ENCODE data around the gene MELK. TPM values are rescaled to one million over a fixed set of nuclear protein-coding genes. Genes with fewer than 3 reads are reported as not detected.

The MELK gene
- total RNA-seq, 2 experiments from 2014 or later = 44.3 to 49.5 TPM

GRCh38 chr9:36575411-36575882, 2.8 kb downstream of the MELK start:
- CTCF ChIA-PET = no interaction called here
- Mint-ChIP-seq H3K27me3 (no peaks in the 10 kb centered on the region), H3K4me1 (ENCODE audit: low read depth) (peaks cover 41% of the 10 kb centered on the region), H3K9me3 (no peaks in the 10 kb centered on the region), H3K36me3 (ENCODE audit: low read depth) (peaks cover 46% of the 10 kb centered on the region), H3K4me3 (peak overlapping the region; percentile 36), H3K27ac (no peak overlapping the region)
- TF ChIP-seq, protein P1, sequence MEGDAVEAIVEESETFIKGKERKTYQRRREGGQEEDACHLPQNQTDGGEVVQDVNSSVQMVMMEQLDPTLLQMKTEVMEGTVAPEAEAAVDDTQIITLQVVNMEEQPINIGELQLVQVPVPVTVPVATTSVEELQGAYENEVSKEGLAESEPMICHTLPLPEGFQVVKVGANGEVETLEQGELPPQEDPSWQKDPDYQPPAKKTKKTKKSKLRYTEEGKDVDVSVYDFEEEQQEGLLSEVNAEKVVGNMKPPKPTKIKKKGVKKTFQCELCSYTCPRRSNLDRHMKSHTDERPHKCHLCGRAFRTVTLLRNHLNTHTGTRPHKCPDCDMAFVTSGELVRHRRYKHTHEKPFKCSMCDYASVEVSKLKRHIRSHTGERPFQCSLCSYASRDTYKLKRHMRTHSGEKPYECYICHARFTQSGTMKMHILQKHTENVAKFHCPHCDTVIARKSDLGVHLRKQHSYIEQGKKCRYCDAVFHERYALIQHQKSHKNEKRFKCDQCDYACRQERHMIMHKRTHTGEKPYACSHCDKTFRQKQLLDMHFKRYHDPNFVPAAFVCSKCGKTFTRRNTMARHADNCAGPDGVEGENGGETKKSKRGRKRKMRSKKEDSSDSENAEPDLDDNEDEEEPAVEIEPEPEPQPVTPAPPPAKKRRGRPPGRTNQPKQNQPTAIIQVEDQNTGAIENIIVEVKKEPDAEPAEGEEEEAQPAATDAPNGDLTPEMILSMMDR (IDR thresholded peaks at IDR 0.05) = no peak
- no peak for DNase-seq
- POLR2A ChIA-PET = no interaction called here
- ATAC-seq = no peak
- intact Hi-C loops (cut with micrococcal nuclease) = no loop called here

GRCh38 chr9:36576866-36577265, 4.2 kb downstream of the MELK start:
- Mint-ChIP-seq H3K9me3 (no peaks in the 10 kb centered on the region), H3K36me3 (ENCODE audit: low read depth) (peaks cover 49% of the 10 kb centered on the region), H3K4me1 (ENCODE audit: low read depth) (peaks cover 41% of the 10 kb centered on the region), H3K4me3 (no peak overlapping the region), H3K27ac (no peak overlapping the region), H3K27me3 (no peaks in the 10 kb centered on the region)
- intact Hi-C loops (cut with micrococcal nuclease) = no loop called here
- ATAC-seq (peak; percentile 58), DNase-seq (no peak)
- POLR2A ChIA-PET = interaction anchor here (1.2 kb wide), 1 partner anchor 177 kb away, joined by 3 read pairs; the partner anchor contains the start of gene RNF38
- TF ChIP-seq, protein P1 (IDR thresholded peaks at IDR 0.05) = no peak
- CTCF ChIA-PET = interaction anchor here (1.2 to 2.8 kb wide), 3 partner anchors 21 to 169 kb away, joined by 5 to 12 read pairs (median 7); no protein-coding TSS in a partner anchor

DNA sequence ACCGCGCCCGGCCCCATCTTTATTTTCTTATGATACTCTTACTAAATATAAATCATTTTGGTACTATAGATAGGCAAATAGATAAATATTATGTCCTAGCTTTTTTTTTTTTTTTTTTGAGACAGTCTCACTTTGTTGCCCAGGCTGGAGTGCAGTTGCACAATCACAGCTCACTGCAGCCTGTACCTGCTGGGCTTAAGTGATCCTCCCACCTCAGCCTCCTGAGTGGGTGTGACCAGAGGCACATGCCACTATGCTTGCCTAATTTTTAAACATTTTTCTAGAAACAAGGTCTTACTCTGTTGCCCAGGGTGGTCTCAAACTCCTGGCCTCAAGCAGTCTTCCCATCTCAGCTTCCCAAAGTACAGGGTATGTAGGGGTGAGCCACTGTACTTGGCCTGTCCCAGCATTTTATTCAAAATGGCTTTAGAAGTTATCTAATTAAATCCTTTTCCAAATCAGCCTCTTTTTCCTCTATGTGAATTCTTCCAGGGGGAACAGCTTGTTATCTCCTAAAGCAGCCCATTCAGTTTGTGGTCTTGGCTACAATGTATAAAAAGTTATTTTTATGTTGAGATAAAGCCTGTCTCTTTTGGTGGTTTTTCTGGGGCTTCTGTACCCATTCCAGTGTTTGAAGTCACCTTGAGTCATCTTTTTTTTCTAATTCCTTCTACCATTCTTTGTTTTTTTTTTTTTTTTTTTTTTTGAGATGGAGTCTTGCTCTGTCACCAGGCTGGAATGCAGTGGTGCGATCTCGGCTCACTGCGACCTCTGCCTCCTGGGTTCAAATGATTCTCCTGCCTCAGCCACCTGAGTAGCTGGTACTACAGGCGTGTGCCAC, 12.1 kb downstream of the MELK start:
- ATAC-seq (no peak), DNase-seq (no peak)
- TF ChIP-seq, protein P1 (IDR thresholded peaks at IDR 0.05) = no peak
- ChIA-PET CTCF (interaction anchor here (1.3 to 1.5 kb wide), 2 partner anchors 29 to 177 kb away, joined by 4 to 5 read pairs; no protein-coding TSS in a partner anchor), POLR2A (interaction anchor here (0.6 kb wide), 1 partner anchor 14 kb away, joined by 3 read pairs; no protein-coding TSS in a partner anchor)
- H3K36me3 Mint-ChIP-seq (ENCODE audit: low read depth) = peaks cover 27% of the 10 kb centered on the region
- H3K4me3 Mint-ChIP-seq = no peak overlapping the region
- H3K27ac Mint-ChIP-seq = no peak overlapping the region
- H3K27me3 Mint-ChIP-seq = no peaks in the 10 kb centered on the region
- H3K9me3 Mint-ChIP-seq = no peaks in the 10 kb centered on the region
- intact Hi-C loops (cut with micrococcal nuclease) = no loop called here
- no peaks in the 10 kb centered on the region for H3K4me1 Mint-ChIP-seq (ENCODE audit: low read depth)

- H3K27me3 Mint-ChIP-seq = no peaks in the 10 kb centered on the region
- ATAC-seq = no peak
- no peak overlapping the region for H3K4me3 Mint-ChIP-seq
- no peak overlapping the region for H3K27ac Mint-ChIP-seq
- POLR2A ChIA-PET = no interaction called here
- CTCF ChIA-PET = no interaction called here
- TF ChIP-seq, protein P1 (IDR thresholded peaks at IDR 0.05) = no peak
- intact Hi-C loops (cut with micrococcal nuclease) = no loop called here
- H3K4me1 Mint-ChIP-seq (ENCODE audit: low read depth) = no peaks in the 10 kb centered on the region
- no peak for DNase-seq
- H3K9me3 Mint-ChIP-seq = no peaks in the 10 kb centered on the region
- peaks cover 37% of the 10 kb centered on the region for H3K36me3 Mint-ChIP-seq (ENCODE audit: low read depth)
Measured at GRCh38 chr9:36590231-36590630, 17.5 kb downstream of the MELK start.

All from activated CD8-positive, alpha-beta T cell treated with anti-CD3 and anti-CD28 coated beads for 36 hours (primary cell).